Body of pancreas (tissue), 4 donors: ENCODE data around the gene TSPAN31. TPM values are rescaled to one million over a fixed set of nuclear protein-coding genes. Genes with fewer than 3 reads are reported as not detected.

Source experiments
- ATAC-seq: fragments of 150-250 bp; one replicate; pipeline ENCODE4 v1.9.1; 2016
- DNase-seq, 4 donors: peaks; one replicate each; pipeline ENCODE4 v3.0.0-alpha.2; 2019
- H3K27ac ChIP-seq, 4 donors: fragments of 200-600 bp; sonication (generic); 1 replicate in 3 of 4; 2 replicates in 1 of 4; pipeline versions ENCODE4 v1.5.1 to v1.6.1; 2016 to 2019; ENCODE audit warnings: mild to moderate bottlenecking in 1 of 4, mixed read lengths in 1 of 4, moderate library complexity in 1 of 4
- H3K27me3 ChIP-seq, 2 donors: fragments of 200-600 bp; sonication (generic); one replicate each; pipeline ENCODE4 v1.6.0; 2016; ENCODE audit warnings: mild to moderate bottlenecking in 1 of 2
- H3K36me3 ChIP-seq, 2 donors: fragments of 200-600 bp; sonication (generic); replicated peaks in 1 of 2; 2 replicates each; pipeline ENCODE4 v1.5.1; 2016; ENCODE audit warnings: low read depth in 2 of 2; ENCODE audit not compliant: insufficient read depth in 1 of 2
- H3K4me1 ChIP-seq: fragments of 200-600 bp; sonication (generic); one replicate; pipeline ENCODE4 v1.6.0; 2016
- H3K4me3 ChIP-seq, 2 donors: fragments of 200-600 bp; sonication (generic); 1 replicate in 1 of 2; 2 replicates in 1 of 2; pipeline ENCODE4 v1.5.1; 2016 to 2019
- H3K9me3 ChIP-seq, 3 donors: fragments of 200-600 bp; sonication (generic); 1 replicate in 2 of 3; 2 replicates in 1 of 3; pipeline ENCODE4 v1.5.1; 2016
- CTCF ChIP-seq, 7 experiments: fragments of 450-650 bp in 4 of 7; fragments of 200-600 bp in 3 of 7; sonication (generic) in 3 of 7; IDR thresholded peaks; one replicate each; pipeline ENCODE4 v1.5.1; 2016 to 2019; ENCODE audit warnings: antibody characterized with exemption in 7 of 7
- POLR2A ChIP-seq, 3 donors: fragments of 450-650 bp; IDR thresholded peaks; one replicate each; pipeline ENCODE4 v1.6.1; 2016; ENCODE audit warnings: antibody characterized with exemption in 3 of 3, mild to moderate bottlenecking in 2 of 3
- WGBS, 2 donors: methylation state at CpG; one replicate each; pipeline ENCODE4 v1.1.5; 2017; 5-methylcytosine and 5-hydroxymethylcytosine counted together
- intact Hi-C: fragments of 100-400 bp; cut with DNase I; formaldehyde crosslinking; loops from one replicate; pipeline ENCODE4 v1.15.1; 2023
- total RNA-seq, 2 donors: library from RNA; depleted of rRNA; stranded (reverse); fragments of >200 nt; gene quantifications; one replicate each; pipeline ENCODE4 v1.1.0, GENCODE V29; 2016

TSPAN31 gene
- total RNA-seq, 2 donors from 2014 or later: 33.7 to 36.9 TPM

GRCh38 chr12:57725851-57726150 is 19.0 kb upstream of the TSPAN31 start:
- TF ChIP-seq CTCF (IDR thresholded peaks at IDR 0.05) (no peak), POLR2A (IDR thresholded peaks at IDR 0.05) (no peak)
- intact Hi-C loops: no loop called here
- DNase-seq (no peak), ATAC-seq (no peak)
- H3K4me3 ChIP-seq: no peak overlapping the region
- 5 to 15% methylated on average over 3 to 10 of the region's 10 CpGs for WGBS, 2 donors
- no peaks in the 10 kb centered on the region for H3K27me3 ChIP-seq
- no peaks in the 10 kb centered on the region for H3K36me3 ChIP-seq
- H3K27ac ChIP-seq: no peak overlapping the region
- H3K4me1 ChIP-seq: peaks cover 23% of the 10 kb centered on the region
- H3K9me3 ChIP-seq: no peaks in the 10 kb centered on the region

GRCh38 chr12:57726151-57726883 is 18.5 kb upstream of the TSPAN31 start:
- peak overlapping the region in 2 of 4 donors; percentile 57 to 64 for H3K27ac ChIP-seq

GRCh38 chr12:57726884-57727757 is 17.7 kb upstream of the TSPAN31 start:
- peak; percentile 51 for ATAC-seq
- Histone ChIP-seq H3K4me1 (peaks cover 23% of the 10 kb centered on the region), H3K4me3 (peak overlapping the region; percentile 23 to 52), H3K27ac (peak overlapping the region in 2 of 4 donors; percentile 57 to 64), H3K9me3 (no peaks in the 10 kb centered on the region), H3K27me3 (no peaks in the 10 kb centered on the region), H3K36me3 (no peaks in the 10 kb centered on the region)
- intact Hi-C loops: no loop called here
- WGBS, 2 donors: 14 to 30% methylated on average over 30 to 55 of the region's 76 CpGs
- DNase-seq: peak; percentile 64 to 67 (median 65)
- TF ChIP-seq POLR2A (IDR thresholded peaks at IDR 0.05): no peak
- TF ChIP-seq CTCF (IDR thresholded peaks at IDR 0.05): peak in 5 of 7 experiments; percentile 12 to 48 (median 29)

More at GRCh38 chr12:57726151-57726883, 18.5 kb upstream of the TSPAN31 start:
- no peaks in the 10 kb centered on the region for H3K9me3 ChIP-seq
- 2 to 11% methylated on average over 10 to 47 of the region's 79 CpGs for WGBS, 2 donors
- no peaks in the 10 kb centered on the region for H3K27me3 ChIP-seq
- H3K4me1 ChIP-seq: peaks cover 23% of the 10 kb centered on the region
- intact Hi-C loops: no loop called here
- TF ChIP-seq POLR2A (IDR thresholded peaks at IDR 0.05) (peak; percentile 21 to 35 (median 32)), CTCF (IDR thresholded peaks at IDR 0.05) (peak; percentile 66 to 80 (median 76))
- peak; percentile 87 to 89 (median 88) for DNase-seq
- H3K4me3 ChIP-seq: peak overlapping the region; percentile 23 to 52
- no peaks in the 10 kb centered on the region for H3K36me3 ChIP-seq
- ATAC-seq: peak; percentile 82

- ATAC-seq: no peak
- WGBS, 2 donors: 47 to 56% methylated on average over 17 to 21 of the region's 21 CpGs
- peak in 1 of 4 donors; percentile 26 for DNase-seq
- Histone ChIP-seq H3K4me1 (peaks cover 23% of the 10 kb centered on the region), H3K27ac (no peak overlapping the region), H3K9me3 (no peaks in the 10 kb centered on the region), H3K36me3 (no peaks in the 10 kb centered on the region), H3K27me3 (no peaks in the 10 kb centered on the region), H3K4me3 (no peak overlapping the region)
- TF ChIP-seq POLR2A (IDR thresholded peaks at IDR 0.05) (no peak), CTCF (IDR thresholded peaks at IDR 0.05) (no peak)
- intact Hi-C loops: no loop called here
Measured at GRCh38 chr12:57727758-57728395, 17.0 kb upstream of the TSPAN31 start.
